RCC 7860 (cell line): Measurements from ENCODE around the gene TENM3.
"Not testable (repeated sequence)": the region's sequence is repeated elsewhere in the genome, so short reads cannot be mapped to it uniquely, and the experiment has no call there.

Experiments
- DNase-seq: peaks from one replicate; pipeline ENCODE4 v3.0.0-alpha.2; 2015; ENCODE audit warnings: low spot score
- FAIRE-seq: peaks from 2 replicates; lab custom pipeline; 2012; peaks lifted over from hg19 to GRCh38; lab: Jason Lieb, UNC

Gene TENM3

DNA sequence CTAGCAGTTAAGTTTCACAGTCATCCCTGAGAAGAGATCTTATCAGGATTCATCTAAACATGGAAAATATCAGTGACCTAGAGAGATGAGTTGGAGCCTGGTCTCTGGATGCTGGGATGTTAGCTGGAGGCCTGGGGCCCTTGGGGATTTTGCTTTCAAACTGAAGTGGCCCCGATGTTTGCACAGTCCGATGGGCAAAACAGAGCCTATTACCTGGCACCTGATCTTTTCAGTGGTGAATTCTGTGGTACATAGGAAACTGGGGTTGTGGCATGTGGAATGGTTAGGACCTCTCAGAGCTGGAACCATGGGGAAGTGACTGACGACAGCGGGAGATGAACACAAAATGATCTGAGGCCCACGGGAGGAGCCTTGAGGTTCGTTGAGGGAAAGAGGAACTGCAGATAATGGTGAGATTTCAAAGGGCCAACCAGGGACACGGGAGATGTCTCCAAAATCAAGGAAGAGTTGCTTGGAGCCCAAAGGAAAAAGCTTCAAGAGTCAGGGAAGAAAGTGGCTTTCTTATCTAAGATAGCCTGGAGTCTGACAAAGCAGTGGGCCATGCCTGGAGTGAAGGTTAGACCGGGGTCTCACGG is 17.8 kb upstream of the TENM3 start:
- DNase-seq (no peak), FAIRE-seq (no peak)

- DNase-seq, result no peak
- no peak for FAIRE-seq
Measured at GRCh38 chr4:182227611-182228010, 15.6 kb upstream of the TENM3 start.

GRCh38 chr4:182228991-182229577 is 14.1 kb upstream of the TENM3 start:
- FAIRE-seq, result no peak

GRCh38 chr4:182230256-182230655 is 12.9 kb upstream of the TENM3 start:
- no peak for FAIRE-seq

More at GRCh38 chr4:182228991-182229577, 14.1 kb upstream of the TENM3 start:
- no peak for DNase-seq

DNA sequence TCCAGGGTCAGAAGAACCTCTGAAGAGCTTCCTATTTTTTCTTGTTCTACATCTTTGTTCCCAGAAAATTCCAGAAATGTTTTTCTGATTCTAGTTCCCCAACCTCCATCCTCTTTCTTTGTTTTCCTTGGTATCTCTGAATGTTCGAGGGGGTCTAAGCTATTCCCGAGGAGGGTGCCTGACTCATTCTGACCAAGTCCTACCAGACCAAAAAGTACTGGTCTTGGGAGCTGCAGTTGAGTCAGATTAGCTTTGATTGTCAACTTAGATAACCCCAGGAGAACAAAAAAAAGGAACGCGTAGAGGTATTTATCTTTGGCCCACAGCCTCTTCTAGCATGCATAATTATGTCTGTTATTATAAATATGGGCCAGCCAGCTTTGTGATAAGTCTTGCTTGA is 12.1 kb upstream of the TENM3 start:
- FAIRE-seq (peak; percentile 80), DNase-seq (peak; percentile 70)

More at GRCh38 chr4:182230256-182230655, 12.9 kb upstream of the TENM3 start:
- DNase-seq, result no peak

GRCh38 chr4:182231496-182231895 is 11.7 kb upstream of the TENM3 start:
- FAIRE-seq, result no peak
- DNase-seq, result no peak

- no peak for DNase-seq
- no peak for FAIRE-seq
Measured at GRCh38 chr4:182233310-182234090, 9.7 kb upstream of the TENM3 start.

DNA sequence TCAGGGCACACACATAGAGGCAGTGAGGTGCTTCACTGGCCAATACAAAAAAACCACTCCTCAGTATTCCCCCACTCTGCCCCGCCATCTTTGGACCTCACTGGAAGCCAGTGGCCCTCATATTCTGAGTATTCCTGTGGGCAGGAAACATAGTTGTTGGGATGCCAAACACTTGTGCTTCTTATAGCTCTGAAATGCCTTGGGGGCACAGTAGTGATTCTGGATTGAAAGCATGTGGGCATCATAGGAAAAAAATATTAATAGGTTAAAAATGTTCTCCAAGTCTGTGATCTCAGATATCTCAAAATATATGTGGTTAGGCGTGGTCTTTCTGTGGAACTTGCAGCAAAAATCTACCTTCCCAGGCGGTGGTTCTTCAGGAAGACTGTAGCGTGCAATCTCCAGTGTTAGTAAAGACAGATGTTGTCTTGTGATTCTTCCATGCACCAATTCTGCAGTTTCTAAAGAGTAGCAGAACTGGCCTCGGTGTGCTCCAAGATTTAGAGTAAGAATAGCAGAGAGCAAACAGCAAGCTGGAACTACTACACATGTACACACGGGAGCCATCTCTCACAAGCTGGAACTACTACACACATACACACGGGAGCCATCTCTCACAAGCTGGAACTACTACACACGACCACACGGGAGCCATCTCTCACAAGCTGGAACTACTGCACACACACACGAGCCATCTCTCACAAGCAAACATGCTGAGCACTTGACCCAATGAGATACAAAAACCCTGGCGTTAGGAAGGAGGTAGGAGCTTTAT is 8.0 kb upstream of the TENM3 start:
- DNase-seq (no peak), FAIRE-seq (no peak)

- no peak for DNase-seq
- no peak for FAIRE-seq
Measured at GRCh38 chr4:182236186-182236585, 7.0 kb upstream of the TENM3 start.

DNA sequence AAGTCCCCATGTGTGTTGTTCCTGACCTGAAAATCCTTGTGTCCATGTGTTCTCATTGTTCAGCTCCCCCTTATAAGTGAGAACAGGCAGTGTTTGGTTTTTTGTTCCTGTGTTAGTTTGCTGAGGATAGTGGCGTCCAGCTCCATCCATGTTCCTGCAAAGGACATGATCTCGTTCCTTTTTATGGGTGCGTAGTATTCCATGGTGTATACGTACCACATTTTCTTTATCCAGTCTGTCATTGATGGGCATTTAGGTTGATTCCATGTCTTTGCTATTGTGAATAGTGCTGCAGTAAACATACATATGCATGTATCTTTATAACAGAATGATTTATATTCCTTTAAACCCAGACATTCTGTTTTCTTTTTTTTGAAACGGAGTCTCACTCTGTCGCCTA is 6.2 kb upstream of the TENM3 start:
- FAIRE-seq, DNase-seq: not testable (repeated sequence)

DNA sequence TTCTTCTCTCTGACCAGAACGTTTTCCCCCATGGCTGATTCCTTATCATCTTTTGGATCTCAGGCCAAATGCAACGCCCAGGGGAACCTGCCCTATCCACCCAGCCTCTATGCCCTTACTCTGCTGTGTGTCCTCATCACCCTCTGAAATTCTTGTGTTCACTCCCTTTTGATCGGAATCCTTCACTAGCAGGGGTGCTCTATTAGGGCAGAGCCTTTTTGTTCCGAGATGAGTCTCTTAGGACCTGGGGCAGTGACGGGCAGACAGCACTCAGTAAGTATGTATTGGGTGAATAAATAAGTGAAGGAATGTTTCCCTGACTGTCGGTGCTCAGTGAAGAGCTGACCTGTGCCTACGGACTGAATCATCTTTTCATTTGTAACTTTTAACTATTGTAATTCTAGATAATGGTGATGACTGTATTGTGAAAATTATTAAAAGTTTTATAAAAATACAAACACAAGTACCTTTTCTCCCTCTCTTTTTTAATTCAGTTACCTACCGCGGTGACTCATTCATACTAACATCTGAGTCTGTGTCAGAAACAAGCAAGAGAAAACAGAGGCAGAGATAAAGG is 4.8 kb upstream of the TENM3 start:
- FAIRE-seq (peak; percentile 74), DNase-seq (peak; percentile 68)

- DNase-seq (peak; percentile 92), FAIRE-seq (peak; percentile 87)
Measured at GRCh38 chr4:182240161-182241130, 2.8 kb upstream of the TENM3 start.

DNA sequence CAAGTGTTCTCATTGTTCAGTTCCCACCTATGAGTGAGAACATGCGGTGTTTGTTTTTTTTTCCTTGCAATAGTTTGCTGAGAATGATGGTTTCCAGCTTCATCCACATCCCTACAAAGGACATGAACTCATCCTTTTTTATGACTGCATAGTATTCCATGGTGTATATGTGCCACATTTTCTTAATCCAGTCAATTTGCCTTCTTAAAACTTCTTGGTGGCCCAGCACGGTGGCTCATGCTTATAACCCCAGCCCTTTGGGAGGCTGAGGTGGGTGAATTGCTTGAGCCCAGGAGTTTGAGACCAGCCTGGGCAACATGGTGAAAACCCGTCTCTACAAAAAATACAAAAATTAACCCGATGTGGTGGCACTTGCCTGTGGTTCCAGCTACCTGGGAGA is 942 bp upstream of the TENM3 start:
- not testable (repeated sequence) for FAIRE-seq, DNase-seq

GRCh38 chr4:182242787-182243186 is 415 bp upstream of the TENM3 start:
- DNase-seq, result peak; percentile 59

DNA sequence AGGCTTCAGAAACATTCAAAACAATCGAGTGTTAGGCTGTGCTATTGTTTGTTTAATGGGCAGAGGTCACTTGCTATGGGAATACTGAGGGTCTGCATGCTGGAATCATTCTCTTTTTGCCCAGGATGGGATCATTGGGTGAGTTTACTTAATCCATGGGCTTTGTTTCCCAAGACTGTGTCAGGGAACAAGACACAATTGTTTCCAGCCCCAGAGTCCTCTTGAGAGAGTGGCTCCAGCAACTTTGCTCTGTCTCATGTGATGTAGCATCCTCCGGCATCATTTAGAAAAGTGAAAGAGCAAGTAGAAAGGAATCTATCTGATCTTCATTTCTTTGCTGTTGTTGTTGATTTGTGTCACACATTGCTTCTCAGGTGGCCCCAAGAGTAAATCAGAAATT is 1.8 kb downstream of the TENM3 start:
- DNase-seq (no peak), FAIRE-seq (no peak)

More at GRCh38 chr4:182242787-182243186, 415 bp upstream of the TENM3 start:
- FAIRE-seq, result no peak

- peak; percentile 90 for FAIRE-seq
- DNase-seq, result peak; percentile 78
Measured at GRCh38 chr4:182245541-182246215, 2.5 kb downstream of the TENM3 start.

DNA sequence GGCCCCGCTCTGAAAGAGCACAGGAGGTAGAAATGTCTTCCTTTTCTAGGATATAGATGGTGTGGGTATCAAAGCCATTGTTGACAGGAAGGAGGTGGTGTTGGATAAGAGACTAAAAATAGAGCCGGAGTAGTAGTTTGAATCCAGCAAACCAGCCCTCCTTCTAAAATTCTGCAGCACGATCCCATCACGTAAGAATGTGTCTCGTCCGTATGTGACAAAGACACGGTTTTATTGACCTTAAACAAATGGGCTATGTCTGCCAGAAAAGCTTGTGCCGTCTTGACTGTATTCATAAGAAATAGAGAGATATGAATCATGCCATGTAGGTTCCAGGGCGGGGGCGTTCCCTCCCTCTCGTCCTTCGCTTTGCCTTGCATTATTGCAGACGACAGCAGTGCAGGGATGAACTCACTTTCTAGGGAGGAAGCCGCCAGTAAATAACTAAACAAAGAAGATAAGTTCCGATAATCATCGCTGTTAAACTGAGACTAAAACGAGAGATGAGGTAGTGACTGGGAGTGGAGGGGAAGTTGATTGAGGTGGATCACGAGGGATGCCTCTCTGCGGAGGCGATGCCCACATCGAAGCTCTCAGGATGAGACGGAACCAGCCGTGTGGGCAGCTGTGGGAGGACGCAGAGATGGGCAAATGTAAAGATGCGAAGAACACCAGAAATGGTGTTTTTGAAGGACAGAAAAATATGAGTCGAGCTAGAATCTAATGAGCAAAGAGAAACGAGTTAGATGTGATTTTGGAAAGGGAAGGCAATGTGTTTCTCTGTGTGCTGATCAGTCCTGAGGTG is 3.4 kb downstream of the TENM3 start:
- peak; percentile 44 for FAIRE-seq
- peak; percentile 56 for DNase-seq

- no peak for DNase-seq
- no peak for FAIRE-seq
Measured at GRCh38 chr4:182248295-182248694, 5.1 kb downstream of the TENM3 start.
